Activated CD4-positive, alpha-beta T cell treated with anti-CD3 and anti-CD28 coated beads for 48 hours (primary cell): ENCODE measurements around the gene MPHOSPH10.
A peak's percentile ranks its signal among the peaks of the same experiment; 100 is the strongest.
"Not testable (repeated sequence)": the region's sequence is repeated elsewhere in the genome, so short reads cannot be mapped to it uniquely, and the experiment has no call there.

Experiments used
- DNase-seq: peaks from one replicate; pipeline ENCODE4 v3.0.0-alpha.2; 2020

MPHOSPH10 gene

GRCh38 chr2:71130152-71130904 is at the start of gene MPHOSPH10, which contains the start of gene MCEE:
Gene MPHOSPH10 (plus strand): TSS chr2:71130634. CDS start chr2:71130666, 32 bp downstream.
Gene MCEE (minus strand): TSS chr2:71130229. CDS start chr2:71130219, 10 bp downstream.
- DNase-seq = peak; percentile 93

DNA sequence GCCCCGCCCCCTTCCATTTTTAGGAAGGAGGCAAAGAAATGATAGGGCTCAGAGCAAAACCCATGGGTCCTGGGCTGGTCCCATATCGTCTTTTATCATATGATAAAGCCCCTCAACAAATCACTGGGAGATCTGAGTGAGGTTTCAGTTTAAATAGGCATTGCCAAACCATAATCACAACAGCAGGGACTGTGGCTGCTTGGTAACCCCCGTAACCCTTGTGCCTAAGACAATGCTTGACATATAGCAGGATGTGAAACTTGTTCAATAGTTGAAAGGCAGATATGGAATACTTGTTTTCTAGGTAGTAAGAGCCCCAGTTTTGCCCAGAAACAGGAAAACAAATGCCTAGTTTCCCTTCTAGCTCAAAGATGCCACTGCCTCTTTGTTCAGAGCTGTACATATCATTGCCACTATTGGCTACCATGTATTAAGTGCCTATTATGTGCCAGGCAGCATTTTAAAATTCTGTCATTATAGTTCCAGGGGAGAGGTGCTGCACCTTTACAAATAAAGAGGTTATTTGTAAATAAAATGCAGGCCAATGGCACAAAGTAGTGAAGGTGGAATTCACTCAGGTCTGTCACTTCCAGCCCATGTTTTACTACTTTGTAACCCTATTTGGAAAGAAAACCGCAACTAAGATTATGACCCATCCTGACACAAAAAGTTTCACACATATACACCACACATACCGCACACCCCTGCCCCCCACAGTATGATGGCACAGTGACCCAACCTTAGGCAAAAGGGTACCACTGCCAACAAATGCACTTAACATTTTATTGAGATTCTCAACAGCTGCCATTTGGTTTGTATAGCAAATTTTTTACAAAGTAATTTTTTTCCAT is 47.8 kb upstream of the MPHOSPH10 start:
- peak; percentile 80 for DNase-seq

DNA sequence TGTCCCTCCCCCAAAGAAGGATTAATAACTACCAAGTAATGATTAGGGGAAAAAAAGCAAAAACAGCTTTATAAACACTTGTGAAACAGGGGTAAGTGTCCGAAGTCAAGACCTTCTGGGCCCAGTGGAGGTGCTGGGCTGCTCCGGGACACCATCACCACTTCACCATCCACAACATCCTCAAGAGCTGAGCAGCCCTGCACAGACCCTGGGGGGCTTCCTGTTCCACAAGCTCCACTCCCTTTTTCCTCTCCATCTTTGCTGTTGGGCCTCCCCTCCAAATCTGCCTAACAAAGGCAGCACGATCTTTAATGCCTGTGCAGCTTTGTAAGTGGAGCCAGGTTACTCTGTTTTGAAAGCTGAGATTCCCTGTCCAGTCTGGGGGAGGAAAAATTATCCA is 47.1 kb upstream of the MPHOSPH10 start:
- not testable (repeated sequence) for DNase-seq

DNA sequence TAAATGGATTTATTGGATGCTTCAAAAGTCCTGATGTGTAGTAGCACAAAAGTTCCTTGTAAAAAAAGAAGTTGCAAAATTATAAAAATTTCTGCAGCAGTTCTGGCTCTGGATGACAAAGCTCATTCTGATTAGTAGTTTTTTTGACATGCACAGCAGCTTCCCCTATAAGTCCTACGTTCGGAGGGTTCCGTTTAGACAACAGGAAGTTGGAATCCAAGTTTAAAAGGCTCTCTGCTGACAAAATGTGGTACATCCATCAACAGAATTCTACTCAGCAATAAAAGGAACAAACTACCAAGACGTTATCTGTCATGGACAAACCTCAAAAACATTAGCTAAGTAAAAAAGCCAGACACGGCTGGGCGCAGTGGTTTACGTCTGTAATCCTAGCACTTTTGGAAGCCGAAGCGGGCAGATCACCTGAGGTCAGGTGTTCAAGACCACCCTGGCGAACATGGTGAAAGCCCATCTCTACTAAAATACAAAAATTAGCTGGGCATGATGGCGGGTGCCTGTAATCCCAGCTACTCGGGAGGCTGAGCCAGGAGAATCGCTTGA is 46.6 kb upstream of the MPHOSPH10 start:
- DNase-seq = not testable (repeated sequence)

GRCh38 chr2:71085325-71086003 is 45.0 kb upstream of the MPHOSPH10 start:
- not testable (repeated sequence) for DNase-seq

- DNase-seq = not testable (repeated sequence)
These were observed 41.0 kb upstream of the MPHOSPH10 start for GRCh38 chr2:71089475-71089874.

GRCh38 chr2:71091808-71092207 is 38.6 kb upstream of the MPHOSPH10 start:
- not testable (repeated sequence) for DNase-seq

GRCh38 chr2:71092491-71093260 is 37.8 kb upstream of the MPHOSPH10 start:
- not testable (repeated sequence) for DNase-seq

DNA sequence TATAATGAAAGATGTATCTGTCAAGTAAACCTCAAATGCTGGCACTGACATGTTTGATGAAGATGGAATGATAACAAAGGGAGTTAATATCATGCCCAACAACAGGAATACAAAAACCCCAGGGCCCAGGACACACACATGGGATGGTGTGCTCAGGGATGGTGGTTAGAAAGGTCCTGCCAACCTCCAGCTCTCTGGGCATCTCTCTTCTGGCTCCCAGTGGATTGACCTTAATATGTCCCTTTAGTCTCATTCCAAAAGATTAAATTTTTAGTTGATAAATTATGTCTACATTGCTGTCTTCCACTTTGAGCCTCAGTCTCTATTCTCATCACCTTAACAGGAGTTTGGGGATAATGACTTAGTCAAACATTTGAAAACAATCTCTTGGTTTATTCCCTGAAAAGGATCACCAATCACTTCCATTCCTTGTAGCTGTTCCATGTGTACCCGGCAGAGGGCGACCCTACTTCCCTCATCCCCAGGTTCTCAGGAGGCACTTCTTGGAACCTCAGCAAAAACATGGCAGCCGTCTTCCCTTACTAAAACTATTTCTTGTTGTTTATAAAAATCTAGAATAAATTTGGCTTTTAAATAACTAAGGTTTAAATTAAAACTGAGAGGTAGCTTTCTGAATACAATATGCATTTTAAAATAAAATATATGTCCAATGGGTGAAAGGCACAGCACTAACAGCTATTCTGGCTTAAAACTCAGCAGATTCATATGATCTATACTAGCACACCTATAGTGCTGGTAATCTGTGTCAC is 30.1 kb upstream of the MPHOSPH10 start:
- DNase-seq = peak; percentile 66

DNA sequence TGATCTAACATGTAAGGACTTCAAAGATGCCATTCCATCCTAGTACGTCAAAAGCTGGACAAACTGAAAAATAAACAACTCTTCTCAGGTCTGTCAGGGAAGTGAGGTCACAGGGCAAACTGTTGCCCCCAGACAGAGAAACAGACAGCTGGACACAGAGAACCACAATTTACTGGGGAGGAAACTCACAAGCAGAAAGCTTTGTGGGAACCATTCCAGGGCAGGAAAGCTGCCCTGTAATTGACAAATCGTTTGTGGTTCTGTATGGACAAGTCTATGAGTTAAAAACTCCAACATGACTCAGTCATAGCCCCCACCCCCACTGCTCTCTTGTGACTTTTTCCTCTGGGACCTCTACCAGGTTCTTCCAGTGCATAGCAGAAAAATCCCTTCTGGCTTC is 28.8 kb upstream of the MPHOSPH10 start:
- no peak for DNase-seq

DNA sequence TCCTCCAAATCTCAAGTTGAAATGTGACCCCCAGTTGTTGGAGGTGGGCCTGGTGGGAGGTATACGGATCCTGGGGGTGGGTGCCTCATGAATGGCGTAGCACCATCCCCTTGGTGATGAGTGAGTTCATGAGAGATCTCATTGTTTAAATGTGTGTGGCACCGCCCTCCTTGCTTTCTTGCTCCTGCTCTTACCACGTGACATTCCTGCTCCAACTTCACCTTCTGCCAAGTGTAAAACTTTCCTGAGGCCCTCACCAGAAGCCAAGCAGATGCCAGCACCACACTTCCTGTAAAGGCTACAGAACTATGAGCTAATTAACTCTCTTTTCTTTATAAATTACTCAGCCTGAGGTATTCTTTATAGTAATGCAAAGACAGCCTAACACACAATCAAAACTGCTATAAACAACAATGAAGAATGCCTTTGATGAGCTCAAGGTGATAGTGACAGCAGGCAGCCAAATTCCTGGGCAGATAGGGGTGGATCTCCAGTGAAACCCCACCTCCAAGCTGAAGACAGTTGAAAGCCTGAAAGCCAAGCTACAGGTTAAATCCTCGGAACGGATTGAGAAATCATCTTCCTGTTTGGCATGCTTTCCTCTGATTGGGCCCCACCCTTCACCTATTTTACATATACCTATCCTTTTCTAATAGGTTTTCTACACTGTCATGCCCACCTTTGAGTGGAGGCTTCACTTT is 27.3 kb upstream of the MPHOSPH10 start:
- no peak for DNase-seq

DNA sequence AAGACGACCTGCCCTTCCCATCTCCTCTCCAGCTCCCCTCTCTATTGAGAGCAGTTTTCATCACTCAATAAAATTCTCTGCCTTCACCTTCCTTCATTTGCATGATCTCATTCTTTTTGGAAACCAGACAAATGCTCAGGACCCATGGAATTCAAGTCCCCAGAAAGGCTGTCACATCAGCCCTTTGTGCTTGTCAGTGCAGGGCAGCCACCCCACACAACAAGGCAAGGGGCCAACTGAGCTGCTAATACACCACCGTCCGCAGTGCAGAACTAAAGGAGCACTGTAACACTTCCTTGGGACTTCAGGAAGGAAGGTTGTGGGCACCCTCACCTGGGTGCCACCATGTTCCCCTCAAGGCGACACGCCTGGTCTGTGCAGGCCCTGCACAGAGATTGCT is 26.6 kb upstream of the MPHOSPH10 start:
- DNase-seq = no peak

- DNase-seq = not testable (repeated sequence)
These were observed 24.0 kb upstream of the MPHOSPH10 start for GRCh38 chr2:71106463-71106862.

GRCh38 chr2:71108091-71108490 is 22.3 kb upstream of the MPHOSPH10 start:
- DNase-seq = no peak

DNA sequence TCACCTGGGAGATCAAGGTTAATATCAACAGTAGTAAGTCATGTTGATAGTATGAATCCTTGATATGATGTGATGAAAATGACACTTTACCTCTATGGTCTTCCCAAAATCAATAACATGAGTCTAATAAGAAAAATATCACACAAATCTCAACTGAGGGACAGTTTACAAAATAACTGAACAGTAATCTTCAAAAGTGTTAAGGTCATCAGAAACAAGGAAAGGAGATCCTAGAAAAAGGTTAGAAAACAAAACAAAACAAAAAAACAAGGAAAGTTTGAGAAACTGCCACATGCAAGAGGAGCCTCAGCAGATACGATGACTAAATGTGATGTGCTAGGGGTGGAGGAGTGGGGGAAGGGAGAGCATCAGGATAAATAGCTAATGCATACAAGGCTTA is 16.6 kb upstream of the MPHOSPH10 start:
- no peak for DNase-seq

GRCh38 chr2:71117063-71117462 is 13.4 kb upstream of the MPHOSPH10 start:
- no peak for DNase-seq

- DNase-seq = no peak
These were observed 10.2 kb upstream of the MPHOSPH10 start for GRCh38 chr2:71120195-71120594.

DNA sequence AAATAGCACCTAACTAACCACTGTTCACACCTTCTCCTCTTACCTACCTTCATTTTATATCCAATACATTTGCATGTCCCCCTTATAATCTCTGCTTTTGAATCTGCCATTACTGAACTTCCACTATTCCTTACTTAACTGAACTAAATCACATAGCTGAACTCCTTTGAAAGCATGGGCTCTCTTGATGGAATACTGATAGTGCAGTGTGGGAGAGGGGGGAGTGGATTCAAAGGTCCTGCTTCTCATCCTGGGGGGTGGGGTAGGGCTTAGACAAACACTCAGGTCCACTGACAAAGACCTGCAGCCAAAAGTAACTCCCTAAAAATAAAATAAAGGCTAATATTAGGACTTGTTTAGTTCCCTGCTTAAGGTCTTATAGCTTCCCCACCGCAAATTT is 9.0 kb upstream of the MPHOSPH10 start:
- DNase-seq = no peak

GRCh38 chr2:71122387-71123298 is 7.8 kb upstream of the MPHOSPH10 start:
- DNase-seq = no peak
